Neural progenitor cell (in vitro differentiated cells): ENCODE measurements around the gene VEGFA. TPM values are rescaled to one million over a fixed set of nuclear protein-coding genes. Genes with fewer than 3 reads are reported as not detected.
A peak's percentile ranks its signal among the peaks of the same experiment; 100 is the strongest.

Source experiments
- DNase-seq: peaks from one replicate; pipeline ENCODE4 v3.0.0-alpha.2; 2016; ENCODE audit warnings: low spot score
- H2AFZ ChIP-seq: fragments of 200-600 bp; sonication (generic); replicated peaks from 2 replicates; pipeline ENCODE4 v1.6.1; 2016; ENCODE audit warnings: antibody characterized with exemption
- H3F3A ChIP-seq: fragments of 200-600 bp; sonication (generic); 2 replicates; pipeline ENCODE4 v1.6.1; 2016; ENCODE audit warnings: antibody characterized with exemption, low read depth
- H3K27ac ChIP-seq: fragments of 200-600 bp; sonication (generic); 2 replicates; pipeline ENCODE4 v1.5.1; 2016; ENCODE audit warnings: mild to moderate bottlenecking
- H3K27me3 ChIP-seq: fragments of 200-600 bp; sonication (generic); 2 replicates; pipeline ENCODE4 v1.6.1; 2016; ENCODE audit warnings: mild to moderate bottlenecking, moderate library complexity
- H3K36me3 ChIP-seq: fragments of 200-600 bp; sonication (generic); 2 replicates; pipeline ENCODE4 v1.5.1; 2016
- H3K4me1 ChIP-seq: fragments of 200-600 bp; sonication (generic); 2 replicates; pipeline ENCODE4 v1.6.1; 2016; ENCODE audit warnings: mixed run types
- H3K4me2 ChIP-seq: fragments of 200-600 bp; sonication (generic); 2 replicates; pipeline ENCODE4 v1.6.1; 2016
- H3K4me3 ChIP-seq: fragments of 200-600 bp; sonication (generic); 2 replicates; pipeline ENCODE4 v1.5.1; 2016
- H3K79me2 ChIP-seq: fragments of 200-600 bp; sonication (generic); 2 replicates; pipeline ENCODE4 v1.6.1; 2016; ENCODE audit warnings: low read depth
- H3K9ac ChIP-seq: fragments of 200-600 bp; sonication (generic); 2 replicates; pipeline ENCODE4 v1.6.1; 2016
- H3K9me3 ChIP-seq: fragments of 200-600 bp; sonication (generic); 2 replicates; pipeline ENCODE4 v1.5.1; 2016; ENCODE audit warnings: low read depth
- H4K20me1 ChIP-seq: fragments of 200-600 bp; sonication (generic); 2 replicates; pipeline ENCODE4 v1.6.1; 2016; ENCODE audit warnings: low read depth
- H3K27ac Mint-ChIP-seq: 3 replicates; pipeline ENCODE4 v1.8.0; 2021; ENCODE audit warnings: mixed read lengths
- H3K27me3 Mint-ChIP-seq: 2 replicates; pipeline ENCODE4 v1.8.0; 2022; ENCODE audit warnings: low read depth, mild to moderate bottlenecking, inconsistent platforms, moderate library complexity, mixed read lengths; ENCODE audit not compliant: insufficient read depth
- H3K36me3 Mint-ChIP-seq: 3 replicates; pipeline ENCODE4 v1.8.0; 2021; ENCODE audit warnings: mixed read lengths
- H3K4me1 Mint-ChIP-seq: 3 replicates; pipeline ENCODE4 v1.8.0; 2021; ENCODE audit warnings: mixed read lengths
- H3K4me3 Mint-ChIP-seq: 3 replicates; pipeline ENCODE4 v1.8.0; 2021; ENCODE audit warnings: mild to moderate bottlenecking, moderate library complexity, mixed read lengths
- H3K9me3 Mint-ChIP-seq: 3 replicates; pipeline ENCODE4 v1.8.0; 2020; ENCODE audit warnings: mixed read lengths
- CTCF ChIP-seq: fragments of 200-600 bp; sonication (generic); IDR thresholded peaks from 2 replicates; pipeline ENCODE4 v1.5.1; 2017; ENCODE audit warnings: antibody characterized with exemption, mild to moderate bottlenecking
- EZH2 ChIP-seq: fragments of 200-600 bp; sonication (generic); IDR thresholded peaks from 2 replicates; pipeline ENCODE4 v1.6.1; 2017; ENCODE audit warnings: antibody characterized with exemption, mild to moderate bottlenecking, moderate library complexity
- EZH2phosphoT487 ChIP-seq: fragments of 200-600 bp; sonication (generic); IDR thresholded peaks from 2 replicates; pipeline ENCODE4 v1.6.1; 2017; ENCODE audit warnings: antibody characterized with exemption
- total RNA-seq: library from RNA; depleted of rRNA; stranded (reverse); fragments of >200 nt; gene quantifications from 2 replicates; pipeline ENCODE4 v1.2.3, GENCODE V29; 2015; ENCODE audit warnings: low replicate concordance

VEGFA gene
- total RNA-seq, 1 donor from 2014 or later = 49.6 TPM

GRCh38 chr6:43801495-43802181 lies 31.6 kb downstream of the VEGFA start:
- no peak overlapping the region for H3K4me3 Mint-ChIP-seq
- no peak for TF ChIP-seq EZH2phosphoT487
- no peak for TF ChIP-seq CTCF
- TF ChIP-seq EZH2 = no peak
- Histone ChIP-seq H3K4me2 (no peak overlapping the region), H3F3A (no peaks in the 10 kb centered on the region), H3K79me2 (no peaks in the 10 kb centered on the region), H3K36me3 (no peaks in the 10 kb centered on the region), H4K20me1 (no peaks in the 10 kb centered on the region), H3K27ac (no peak overlapping the region), H3K4me1 (no peaks in the 10 kb centered on the region), H3K27me3 (no peaks in the 10 kb centered on the region), H3K9me3 (no peaks in the 10 kb centered on the region), H3K4me3 (no peak overlapping the region), H3K9ac (no peak overlapping the region), H2AFZ (no peak overlapping the region)
- H3K27ac Mint-ChIP-seq = no peak overlapping the region
- no peaks in the 10 kb centered on the region for H3K4me1 Mint-ChIP-seq
- H3K27me3 Mint-ChIP-seq = peaks cover 3% of the 10 kb centered on the region
- H3K9me3 Mint-ChIP-seq = no peaks in the 10 kb centered on the region
- H3K36me3 Mint-ChIP-seq = no peaks in the 10 kb centered on the region
- DNase-seq = no peak

- Mint-ChIP-seq H3K36me3 (no peaks in the 10 kb centered on the region), H3K4me3 (no peak overlapping the region), H3K4me1 (peaks cover 13% of the 10 kb centered on the region), H3K27me3 (peaks cover 6% of the 10 kb centered on the region), H3K9me3 (no peaks in the 10 kb centered on the region), H3K27ac (no peak overlapping the region)
- H3K4me2 ChIP-seq = no peak overlapping the region
- H3K4me1 ChIP-seq = no peaks in the 10 kb centered on the region
- no peaks in the 10 kb centered on the region for H3K9me3 ChIP-seq
- H3K27ac ChIP-seq = no peak overlapping the region
- H4K20me1 ChIP-seq = no peaks in the 10 kb centered on the region
- no peaks in the 10 kb centered on the region for H3K27me3 ChIP-seq
- H3F3A ChIP-seq = no peaks in the 10 kb centered on the region
- no peak for DNase-seq
- no peak for TF ChIP-seq CTCF
- TF ChIP-seq EZH2 = no peak
- no peak for TF ChIP-seq EZH2phosphoT487
- no peak overlapping the region for H3K9ac ChIP-seq
- H2AFZ ChIP-seq = no peak overlapping the region
- no peaks in the 10 kb centered on the region for H3K79me2 ChIP-seq
- H3K36me3 ChIP-seq = no peaks in the 10 kb centered on the region
- H3K4me3 ChIP-seq = no peak overlapping the region
These were observed 33.2 kb downstream of the VEGFA start for GRCh38 chr6:43803055-43803782.

- Histone ChIP-seq H4K20me1 (no peaks in the 10 kb centered on the region), H3K9me3 (no peaks in the 10 kb centered on the region), H3F3A (no peaks in the 10 kb centered on the region), H2AFZ (no peak overlapping the region), H3K79me2 (no peaks in the 10 kb centered on the region), H3K4me3 (no peak overlapping the region), H3K27ac (no peak overlapping the region), H3K9ac (no peak overlapping the region), H3K4me1 (no peaks in the 10 kb centered on the region), H3K36me3 (no peaks in the 10 kb centered on the region), H3K4me2 (no peak overlapping the region), H3K27me3 (no peaks in the 10 kb centered on the region)
- Mint-ChIP-seq H3K9me3 (no peaks in the 10 kb centered on the region), H3K27me3 (peaks cover 6% of the 10 kb centered on the region), H3K4me3 (no peak overlapping the region), H3K27ac (peak overlapping the region; percentile 24), H3K36me3 (no peaks in the 10 kb centered on the region), H3K4me1 (peaks cover 15% of the 10 kb centered on the region)
- DNase-seq = no peak
- TF ChIP-seq EZH2phosphoT487 (no peak), EZH2 (no peak), CTCF (no peak)
These were observed 34.0 kb downstream of the VEGFA start for GRCh38 chr6:43803783-43804549.
